Measurements from ENCODE around the gene MFRP. TPM values are rescaled to one million over a fixed set of nuclear protein-coding genes. Genes with fewer than 3 reads are reported as not detected.

MFRP gene
- total RNA-seq, 1 donor from 2014 or later: not detected

- no peak overlapping the region for H3K4me3 Mint-ChIP-seq (ENCODE audit: unreplicated experiment)
- H3K36me3 Mint-ChIP-seq (ENCODE audit: low read depth): peaks cover 29% of the 10 kb centered on the region
- no peaks in the 10 kb centered on the region for H3K9me3 Mint-ChIP-seq (ENCODE audit: low read depth)
- peak overlapping the region; percentile 51 for H3K27ac Mint-ChIP-seq (ENCODE audit: unreplicated experiment)
- no peaks in the 10 kb centered on the region for H3K27me3 Mint-ChIP-seq (ENCODE audit: low read depth)
- DNase-seq (ENCODE audit: low spot score): no peak
- TF ChIP-seq CTCF (IDR thresholded peaks at IDR 0.05): no peak
- H3K4me1 Mint-ChIP-seq (ENCODE audit: low read depth): peaks cover 41% of the 10 kb centered on the region
Measured at GRCh38 chr11:119310682-119311052, 35.8 kb downstream of the MFRP start.

GRCh38 chr11:119309953-119310681, 36.4 kb downstream of the MFRP start:
- TF ChIP-seq CTCF (IDR thresholded peaks at IDR 0.05): no peak
- Mint-ChIP-seq H3K27ac (ENCODE audit: unreplicated experiment) (peak overlapping the region; percentile 63), H3K9me3 (ENCODE audit: low read depth) (no peaks in the 10 kb centered on the region), H3K36me3 (ENCODE audit: low read depth) (peaks cover 29% of the 10 kb centered on the region), H3K4me3 (ENCODE audit: unreplicated experiment) (no peak overlapping the region), H3K27me3 (ENCODE audit: low read depth) (no peaks in the 10 kb centered on the region), H3K4me1 (ENCODE audit: low read depth) (peaks cover 37% of the 10 kb centered on the region)
- DNase-seq (ENCODE audit: low spot score): no peak

- H3K27ac Mint-ChIP-seq (ENCODE audit: unreplicated experiment): no peak overlapping the region
- peaks cover 30% of the 10 kb centered on the region for H3K4me1 Mint-ChIP-seq (ENCODE audit: low read depth)
- peaks cover 27% of the 10 kb centered on the region for H3K36me3 Mint-ChIP-seq (ENCODE audit: low read depth)
- no peak for DNase-seq (ENCODE audit: low spot score)
- no peaks in the 10 kb centered on the region for H3K27me3 Mint-ChIP-seq (ENCODE audit: low read depth)
- no peak for TF ChIP-seq CTCF (IDR thresholded peaks at IDR 0.05)
- H3K4me3 Mint-ChIP-seq (ENCODE audit: unreplicated experiment): no peak overlapping the region
- no peaks in the 10 kb centered on the region for H3K9me3 Mint-ChIP-seq (ENCODE audit: low read depth)
Measured at GRCh38 chr11:119309411-119309810, 37.1 kb downstream of the MFRP start.

GRCh38 chr11:119307974-119308373, 38.5 kb downstream of the MFRP start:
- Mint-ChIP-seq H3K27me3 (ENCODE audit: low read depth) (no peaks in the 10 kb centered on the region), H3K4me3 (ENCODE audit: unreplicated experiment) (no peak overlapping the region), H3K27ac (ENCODE audit: unreplicated experiment) (peak overlapping the region; percentile 27), H3K36me3 (ENCODE audit: low read depth) (peaks cover 29% of the 10 kb centered on the region), H3K4me1 (ENCODE audit: low read depth) (peaks cover 25% of the 10 kb centered on the region), H3K9me3 (ENCODE audit: low read depth) (no peaks in the 10 kb centered on the region)
- DNase-seq (ENCODE audit: low spot score): no peak
- TF ChIP-seq CTCF (IDR thresholded peaks at IDR 0.05): no peak

- Mint-ChIP-seq H3K4me1 (ENCODE audit: low read depth) (peaks cover 25% of the 10 kb centered on the region), H3K9me3 (ENCODE audit: low read depth) (no peaks in the 10 kb centered on the region), H3K27ac (ENCODE audit: unreplicated experiment) (peak overlapping the region; percentile 88), H3K27me3 (ENCODE audit: low read depth) (no peaks in the 10 kb centered on the region), H3K36me3 (ENCODE audit: low read depth) (peaks cover 29% of the 10 kb centered on the region), H3K4me3 (ENCODE audit: unreplicated experiment) (no peak overlapping the region)
- no peak for DNase-seq (ENCODE audit: low spot score)
- peak; percentile 55 for TF ChIP-seq CTCF (IDR thresholded peaks at IDR 0.05)
Measured at GRCh38 chr11:119307219-119307618, 39.3 kb downstream of the MFRP start.
